HepG2 (cell line): ENCODE results near the gene HCRTR2. TPM values are rescaled to one million over a fixed set of nuclear protein-coding genes. Genes with fewer than 3 reads are reported as not detected.

Experiments
- ATAC-seq: fragments of 200-7000 bp; cut with Tn5 transposase; 3 replicates; pipeline ENCODE4 v1.9.1; 2020; ENCODE audit warnings: mild to moderate bottlenecking, moderate library complexity
- BruUV-seq: library from RNA; stranded (reverse); fragments of 400-500 nt; replicated peaks from 2 replicates; lab custom pipeline; 2021; lab: Mats Ljungman, UMichigan
- CTCF ChIA-PET: fragments of 300-600 bp; formaldehyde crosslinking; extraction: SDS; loops from one replicate; lab custom pipeline; 2021; ENCODE audit warnings: low total read pairs, inconsistent platforms, low intra/inter-chr PET ratio; lab: Yijun Ruan, JAX
- POLR2A ChIA-PET: fragments of 350-600 bp; sonication (Branson Sonifier 250); formaldehyde crosslinking; loops from one replicate; lab custom pipeline; 2020; ENCODE audit warnings: antibody characterized with exemption, inconsistent platforms; lab: Yijun Ruan, JAX
- DNase-seq: peaks from one replicate; pipeline ENCODE4 v3.0.0-alpha.2; 2015; ENCODE audit warnings: low spot score
- FAIRE-seq: peaks from 3 replicates; lab custom pipeline; 2011; peaks lifted over from hg19 to GRCh38; lab: Jason Lieb, UNC
- H2AFZ ChIP-seq: one replicate; pipeline ENCODE4 v1.6.1; 2011; ENCODE audit warnings: low read length, inconsistent platforms
- H3K27ac ChIP-seq: fragments of 300-600 bp; 3 replicates; pipeline ENCODE4 v1.8.0; 2011; ENCODE audit warnings: mixed run types, mild to moderate bottlenecking, mixed read lengths, low read length, inconsistent platforms; ENCODE audit not compliant: insufficient read depth; ENCODE audit errors: extremely low read length
- H3K27me3 ChIP-seq, 2 experiments: fragments of 200-600 bp in 1 of 2; 2 replicates in 1 of 2; 3 replicates in 1 of 2; pipeline versions ENCODE4 v1.6.0 to v1.8.0; 2011; ENCODE audit warnings: low read length in 2 of 2, mild to moderate bottlenecking in 2 of 2, moderate library complexity in 2 of 2, inconsistent platforms in 1 of 2; ENCODE audit not compliant: insufficient read depth in 2 of 2, control insufficient read depth in 1 of 2
- H3K36me3 ChIP-seq, 2 experiments: fragments of 200-600 bp in 1 of 2; replicated peaks in 1 of 2; 2 replicates in 1 of 2; 3 replicates in 1 of 2; pipeline versions ENCODE4 v1.5.1 to v1.8.0; 2011; ENCODE audit warnings: low read length in 2 of 2, inconsistent platforms in 1 of 2; ENCODE audit not compliant: insufficient read depth in 2 of 2, control insufficient read depth in 1 of 2
- H3K4me1 ChIP-seq: 2 replicates; pipeline ENCODE4 v1.5.1; 2012; ENCODE audit warnings: low read length, inconsistent platforms; ENCODE audit not compliant: insufficient read depth
- H3K4me2 ChIP-seq: 2 replicates; pipeline ENCODE4 v1.6.0; 2011; ENCODE audit warnings: low read depth, low read length, inconsistent platforms
- H3K4me3 ChIP-seq, 3 experiments: fragments of 200-600 bp in 1 of 3; sonication (generic), shearing (Covaris generic) in 1 of 3; replicated peaks in 1 of 3; 2 replicates each; pipeline ENCODE4 v1.5.1; 2011 to 2016; ENCODE audit warnings: low read length in 3 of 3, inconsistent platforms in 2 of 3, low read depth in 2 of 3, mild to moderate bottlenecking in 2 of 3, control low read depth in 1 of 3, mixed read lengths in 1 of 3; ENCODE audit not compliant: insufficient read depth in 1 of 3
- H3K79me2 ChIP-seq: one replicate; pipeline ENCODE4 v1.6.1; 2011; ENCODE audit warnings: low read length, inconsistent platforms; ENCODE audit not compliant: insufficient read depth
- H3K9ac ChIP-seq: 2 replicates; pipeline ENCODE4 v1.6.0; 2011; ENCODE audit warnings: mild to moderate bottlenecking, low read depth, low read length, inconsistent platforms; ENCODE audit not compliant: insufficient read depth
- H3K9me3 ChIP-seq: 2 replicates; pipeline ENCODE4 v1.5.1; 2012; ENCODE audit warnings: mild to moderate bottlenecking, low read length
- H4K20me1 ChIP-seq: 2 replicates; pipeline ENCODE4 v1.6.0; 2011; ENCODE audit warnings: inconsistent platforms, mild to moderate bottlenecking, low read length, moderate library complexity; ENCODE audit not compliant: insufficient read depth
- BCL6 ChIP-seq: IDR thresholded peaks from 2 replicates; pipeline ENCODE4 v1.6.1; 2016; ENCODE audit warnings: missing genetic modification reagents, missing compliant biosample characterization
- CCAR2 ChIP-seq: fragments of 200-400 bp; formaldehyde crosslinking; optimal IDR thresholded peaks from 2 replicates; pipeline ENCODE3; 2018; ENCODE audit warnings: low read depth, mild to moderate bottlenecking, low read length, moderate library complexity
- CENPX ChIP-seq: sonication (generic); formaldehyde crosslinking; IDR thresholded peaks from 2 replicates; pipeline ENCODE4 v1.9.0; 2021; ENCODE audit warnings: mild to moderate bottlenecking, missing genetic modification reagents, moderate library complexity
- FOXK1 ChIP-seq: sonication (generic); formaldehyde crosslinking; IDR thresholded peaks from 2 replicates; pipeline ENCODE4 v1.4.0; 2020; ENCODE audit warnings: low read depth, missing genetic modification reagents, borderline replicate concordance
- GFI1 ChIP-seq: sonication (generic); formaldehyde crosslinking; IDR thresholded peaks from 2 replicates; pipeline ENCODE4 v1.5.0; 2020; ENCODE audit warnings: missing genetic modification reagents, mild to moderate bottlenecking, borderline replicate concordance
- MIXL1 ChIP-seq: IDR thresholded peaks from 2 replicates; pipeline ENCODE4 v1.6.1; 2016
- NBN ChIP-seq: fragments of 450-650 bp; conservative IDR thresholded peaks from 2 replicates; pipeline ENCODE4 v1.6.1; 2017
- ONECUT2 ChIP-seq: sonication (generic); formaldehyde crosslinking; IDR thresholded peaks from 2 replicates; pipeline ENCODE4 v1.4.0; 2020; ENCODE audit warnings: missing genetic modification reagents
- RARA ChIP-seq: IDR thresholded peaks from 2 replicates; pipeline ENCODE4 v1.6.1; 2016; ENCODE audit warnings: missing genetic modification reagents, missing compliant biosample characterization
- STAG1 ChIP-seq: sonication (generic); formaldehyde crosslinking; IDR thresholded peaks from 2 replicates; pipeline ENCODE4 v1.4.0; 2020; ENCODE audit warnings: missing genetic modification reagents
- WIZ ChIP-seq: sonication (generic); formaldehyde crosslinking; IDR thresholded peaks from 2 replicates; pipeline ENCODE4 v1.5.1; 2020; ENCODE audit warnings: mild to moderate bottlenecking, missing genetic modification reagents
- ZNF605 ChIP-seq: sonication (generic); formaldehyde crosslinking; IDR thresholded peaks from 2 replicates; pipeline ENCODE4 v1.8.0; 2022; ENCODE audit warnings: mild to moderate bottlenecking, missing genetic modification reagents
- ZSCAN31 ChIP-seq: sonication (generic); formaldehyde crosslinking; IDR thresholded peaks from 2 replicates; pipeline ENCODE4 v1.5.0; 2020; ENCODE audit warnings: low read depth, mild to moderate bottlenecking, missing genetic modification reagents
- WGBS: methylation state at CpG from one replicate; pipeline ENCODE4 v1.1.6; 2017; ENCODE audit warnings: low lambda C conversion rate; 5-methylcytosine and 5-hydroxymethylcytosine counted together
- in situ Hi-C: cut with HindIII; loops from 2 replicates; pipeline ENCODE4 v1.10.0; 2017; ENCODE audit warnings: low pct_unique_long_range_greater_than_20kb; ENCODE audit not compliant: extremely low pct_ligation_motif_present
- intact Hi-C: fragments of 100-400 bp; cut with micrococcal nuclease; formaldehyde crosslinking; loops from one replicate; pipeline ENCODE4 v1.10.0; 2022; ENCODE audit not compliant: unreplicated experiment
- polyA plus RNA-seq, 8 experiments: library from polyadenylated mRNA; depleted of rRNA in 3 of 8; stranded (reverse) in 7 of 8; unstranded in 1 of 8; fragments of >200 nt; fragmentation: Illumina TruSeq in 4 of 8; extraction: Trizol in 4 of 8; gene quantifications; 2 replicates each; pipeline versions ENCODE4 v1.2.1 to v1.2.3, GENCODE V29; 2011 to 2016; ENCODE audit warnings: low read depth in 4 of 8, missing spikeins in 1 of 8, mixed read lengths in 1 of 8; ENCODE audit not compliant: insufficient read depth in 1 of 8
- total RNA-seq, 5 experiments: library from RNA; depleted of rRNA; stranded (reverse); fragments of >200 nt; fragmentation: Illumina TruSeq; extraction: Trizol; gene quantifications; 2 replicates each; pipeline ENCODE4 v1.2.3, GENCODE V29; 2016; ENCODE audit warnings: low read depth in 1 of 5
- TF ChIP-seq, protein P1 (sequence below): sonication (generic); formaldehyde crosslinking; IDR thresholded peaks from 2 replicates; pipeline ENCODE4 v1.9.0; 2021; ENCODE audit warnings: missing genetic modification reagents, mild to moderate bottlenecking, borderline replicate concordance

The HCRTR2 gene
- total and polyA plus RNA-seq, 2 of the 13 experiments (the other 11 are each of a cell fraction or from before 2014, with no cell fraction given), result not detected

DNA sequence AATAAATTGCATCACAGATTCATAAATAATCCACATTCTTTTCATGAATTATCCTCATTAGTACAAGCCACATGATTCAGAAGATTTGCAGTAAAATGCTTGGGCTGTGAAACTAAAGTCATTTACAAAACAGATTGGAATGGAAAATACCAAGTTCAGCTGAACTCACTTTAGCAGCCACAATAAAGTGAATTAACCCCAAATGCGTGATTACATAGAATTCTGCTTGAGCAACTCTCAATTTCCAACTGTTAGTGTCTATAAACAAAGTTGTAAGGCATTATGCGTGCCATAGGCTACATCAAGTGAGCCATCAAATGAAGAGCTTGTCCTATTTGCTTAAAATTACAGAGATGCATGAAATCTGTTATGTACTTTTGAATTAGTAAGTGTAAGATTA lies 92.6 kb downstream of the HCRTR2 start:
- H3K36me3 ChIP-seq, result no peaks in the 10 kb centered on the region

DNA sequence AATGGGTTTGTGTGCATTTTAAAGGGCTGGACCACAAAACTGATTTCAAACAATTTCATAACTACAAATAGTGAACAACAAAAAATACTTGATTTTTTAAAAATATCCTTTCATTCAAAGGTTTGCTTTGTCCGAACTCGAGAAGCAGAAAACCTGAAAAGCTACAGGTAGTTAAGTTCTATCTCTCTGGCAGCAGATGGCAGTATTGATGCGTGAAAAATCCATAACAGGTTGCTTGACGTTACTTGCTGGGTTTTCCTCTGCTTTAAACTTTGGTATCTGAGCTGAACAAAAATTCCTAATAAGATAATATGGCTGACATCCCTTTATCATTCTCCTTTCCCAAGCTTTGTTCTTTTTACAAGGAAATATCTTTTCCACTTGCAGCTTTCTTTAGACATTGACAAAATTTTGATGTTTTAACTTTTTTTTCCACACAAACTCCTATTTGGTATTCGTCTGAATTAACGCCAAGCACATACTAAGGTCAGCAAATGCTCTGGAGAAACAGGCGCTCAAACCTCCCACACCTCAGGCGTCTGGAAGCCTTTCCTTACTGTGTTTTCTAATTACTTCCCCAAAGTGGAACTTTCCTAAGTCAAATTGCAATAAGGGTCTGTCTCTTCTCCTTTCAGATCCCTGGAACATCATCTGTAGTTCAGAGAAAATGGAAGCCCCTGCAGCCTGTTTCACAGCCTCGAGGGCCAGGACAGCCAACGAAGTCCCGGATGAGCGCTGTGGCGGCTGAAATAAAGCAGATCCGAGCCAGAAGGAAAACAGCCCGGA lies 102.6 kb downstream of the HCRTR2 start:
- H3K4me2 ChIP-seq, result no peak overlapping the region
- peak; percentile 71 for DNase-seq
- no peaks in the 10 kb centered on the region for H3K9me3 ChIP-seq
- no peak overlapping the region for H3K9ac ChIP-seq
- CTCF ChIA-PET, result interaction anchor here (1.1 to 1.2 kb wide), 2 partner anchors 252 to 1015 kb away, joined by 3 to 5 read pairs; no protein-coding TSS in a partner anchor
- peak; percentile 83 for ATAC-seq
- no peaks in the 10 kb centered on the region for H3K79me2 ChIP-seq
- H3K36me3 ChIP-seq, result no peaks in the 10 kb centered on the region
- POLR2A ChIA-PET, result no interaction called here
- BruUV-seq, result no TSS peak
- no peak overlapping the region for H2AFZ ChIP-seq
- no peaks in the 10 kb centered on the region for H4K20me1 ChIP-seq
- 7% methylated on average over 15 of the region's 15 CpGs for WGBS
- H3K4me1 ChIP-seq, result no peaks in the 10 kb centered on the region
- FAIRE-seq, result peak; percentile 90
- intact Hi-C loops, result loop anchor here (1.0 to 5.0 kb wide), 2 partner anchors 165 to 676 kb away; no protein-coding TSS in a partner anchor
- in situ Hi-C loops, result loop anchor here (25.0 kb wide), 2 partner anchors 685 to 1010 kb away; no protein-coding TSS in a partner anchor
- no peak overlapping the region for H3K27ac ChIP-seq
- no peaks in the 10 kb centered on the region for H3K27me3 ChIP-seq
- no peak overlapping the region for H3K4me3 ChIP-seq
- TF ChIP-seq RARA (CRISPR knock-in tag) (no peak), ZNF605 (CRISPR knock-in tag) (no peak), CENPX (CRISPR knock-in tag) (no peak), ZSCAN31 (CRISPR knock-in tag) (no peak), BCL6 (CRISPR knock-in tag) (0 out of 2 replicates have a peak, but pooled peaks have one; percentile 33), NBN (no peak), WIZ (CRISPR knock-in tag) (no peak), FOXK1 (CRISPR knock-in tag) (no peak), STAG1 (peak; percentile 71)
- TF ChIP-seq, protein P1, sequence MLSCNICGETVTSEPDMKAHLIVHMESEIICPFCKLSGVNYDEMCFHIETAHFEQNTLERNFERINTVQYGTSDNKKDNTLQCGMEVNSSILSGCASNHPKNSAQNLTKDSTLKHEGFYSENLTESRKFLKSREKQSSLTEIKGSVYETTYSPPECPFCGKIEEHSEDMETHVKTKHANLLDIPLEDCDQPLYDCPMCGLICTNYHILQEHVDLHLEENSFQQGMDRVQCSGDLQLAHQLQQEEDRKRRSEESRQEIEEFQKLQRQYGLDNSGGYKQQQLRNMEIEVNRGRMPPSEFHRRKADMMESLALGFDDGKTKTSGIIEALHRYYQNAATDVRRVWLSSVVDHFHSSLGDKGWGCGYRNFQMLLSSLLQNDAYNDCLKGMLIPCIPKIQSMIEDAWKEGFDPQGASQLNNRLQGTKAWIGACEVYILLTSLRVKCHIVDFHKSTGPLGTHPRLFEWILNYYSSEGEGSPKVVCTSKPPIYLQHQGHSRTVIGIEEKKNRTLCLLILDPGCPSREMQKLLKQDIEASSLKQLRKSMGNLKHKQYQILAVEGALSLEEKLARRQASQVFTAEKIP (CRISPR knock-in tag), result no peak

More for the DNA sequence above, 92.6 kb downstream of the HCRTR2 start:
- Histone ChIP-seq H3K9me3 (no peaks in the 10 kb centered on the region), H4K20me1 (no peaks in the 10 kb centered on the region), H3K9ac (no peak overlapping the region), H3K79me2 (no peaks in the 10 kb centered on the region), H3K4me1 (no peaks in the 10 kb centered on the region), H3K4me3 (no peak overlapping the region), H2AFZ (no peak overlapping the region), H3K4me2 (no peak overlapping the region), H3K27ac (no peak overlapping the region), H3K27me3 (no peaks in the 10 kb centered on the region)
- intact Hi-C loops, result no loop called here
- no TSS peak for BruUV-seq
- ATAC-seq, result no peak
- in situ Hi-C loops, result no loop called here
- FAIRE-seq, result no peak
- TF ChIP-seq GFI1 (CRISPR knock-in tag), result no peak
- no peak for TF ChIP-seq CCAR2
- TF ChIP-seq ONECUT2 (CRISPR knock-in tag), result no peak
- TF ChIP-seq MIXL1 (CRISPR knock-in tag), result no peak
- 28% methylated on average over 2 of the region's 2 CpGs for WGBS
- DNase-seq, result no peak
- ChIA-PET CTCF (no interaction called here), POLR2A (no interaction called here)
